Body of pancreas (tissue), 4 donors: ENCODE data around the gene ZNF785.

Source experiments
- POLR2A ChIP-seq, 3 donors: fragments of 450-650 bp; IDR thresholded peaks; one replicate each; pipeline ENCODE4 v1.6.1; 2016; ENCODE audit warnings: antibody characterized with exemption in 3 of 3, mild to moderate bottlenecking in 2 of 3
- TF ChIP-seq, protein P1 (sequence below), 7 experiments: fragments of 450-650 bp in 4 of 7; fragments of 200-600 bp in 3 of 7; sonication (generic) in 3 of 7; IDR thresholded peaks; one replicate each; pipeline ENCODE4 v1.5.1; 2016 to 2019; ENCODE audit warnings: antibody characterized with exemption in 7 of 7

DNA sequence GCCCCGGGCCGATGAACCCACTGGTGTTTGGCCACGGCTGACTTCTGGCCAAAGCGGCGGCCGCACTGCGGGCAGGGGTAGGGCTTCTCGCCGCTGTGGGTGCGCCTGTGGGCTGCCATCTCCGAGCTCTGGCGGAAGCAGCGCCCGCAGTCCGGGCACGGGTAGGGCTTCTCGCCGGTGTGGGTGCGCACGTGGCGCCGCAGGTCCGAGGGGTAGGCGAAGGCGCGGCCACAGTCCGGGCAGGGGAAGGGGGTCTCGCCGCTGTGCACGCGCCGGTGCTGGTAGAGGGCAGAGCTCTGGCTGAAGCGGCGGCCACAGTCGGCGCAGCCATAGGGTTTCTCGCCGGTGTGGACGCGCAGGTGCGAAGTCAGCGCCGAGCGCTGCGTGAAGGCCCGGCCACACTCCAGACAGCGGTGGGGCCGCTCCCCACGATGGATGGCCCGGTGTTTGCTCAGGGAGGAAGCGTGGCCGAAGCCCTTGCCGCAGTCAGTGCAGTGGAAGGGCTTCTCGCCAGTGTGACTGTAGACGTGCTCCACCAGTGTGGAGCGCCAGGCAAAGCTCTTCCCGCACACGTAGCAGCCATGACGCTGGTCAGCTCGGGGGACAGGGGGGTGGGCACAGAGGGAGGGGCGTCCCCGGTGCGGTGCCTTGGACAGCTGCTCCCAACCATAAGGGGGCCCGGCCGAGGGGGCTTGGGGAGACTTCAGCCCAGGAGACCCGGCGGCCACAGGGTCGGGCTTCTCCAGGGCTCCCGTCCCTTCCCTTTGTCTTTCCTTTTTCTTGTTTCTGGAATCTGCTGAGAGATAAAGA is 30.0 kb downstream of the ZNF785 start:
- TF ChIP-seq, protein P1, sequence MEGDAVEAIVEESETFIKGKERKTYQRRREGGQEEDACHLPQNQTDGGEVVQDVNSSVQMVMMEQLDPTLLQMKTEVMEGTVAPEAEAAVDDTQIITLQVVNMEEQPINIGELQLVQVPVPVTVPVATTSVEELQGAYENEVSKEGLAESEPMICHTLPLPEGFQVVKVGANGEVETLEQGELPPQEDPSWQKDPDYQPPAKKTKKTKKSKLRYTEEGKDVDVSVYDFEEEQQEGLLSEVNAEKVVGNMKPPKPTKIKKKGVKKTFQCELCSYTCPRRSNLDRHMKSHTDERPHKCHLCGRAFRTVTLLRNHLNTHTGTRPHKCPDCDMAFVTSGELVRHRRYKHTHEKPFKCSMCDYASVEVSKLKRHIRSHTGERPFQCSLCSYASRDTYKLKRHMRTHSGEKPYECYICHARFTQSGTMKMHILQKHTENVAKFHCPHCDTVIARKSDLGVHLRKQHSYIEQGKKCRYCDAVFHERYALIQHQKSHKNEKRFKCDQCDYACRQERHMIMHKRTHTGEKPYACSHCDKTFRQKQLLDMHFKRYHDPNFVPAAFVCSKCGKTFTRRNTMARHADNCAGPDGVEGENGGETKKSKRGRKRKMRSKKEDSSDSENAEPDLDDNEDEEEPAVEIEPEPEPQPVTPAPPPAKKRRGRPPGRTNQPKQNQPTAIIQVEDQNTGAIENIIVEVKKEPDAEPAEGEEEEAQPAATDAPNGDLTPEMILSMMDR (IDR thresholded peaks at IDR 0.05), result no peak
- no peak for TF ChIP-seq POLR2A (IDR thresholded peaks at IDR 0.05)
